SK-N-SH (cell line): Measurements from ENCODE around the gene NRIP1. TPM values are rescaled to one million over a fixed set of nuclear protein-coding genes. Genes with fewer than 3 reads are reported as not detected.

Experiments
- CTCF ChIA-PET: fragments of 300-600, 350-600 bp; formaldehyde crosslinking; extraction: SDS; loops from one replicate; lab custom pipeline; 2021; lab: Yijun Ruan, JAX
- POLR2A ChIA-PET: fragments of 350-600 bp; sonication (Branson Sonifier 250); formaldehyde crosslinking; extraction: SDS; loops from one replicate; lab custom pipeline; 2020; ENCODE audit warnings: antibody characterized with exemption, inconsistent platforms; lab: Yijun Ruan, JAX
- DNase-seq: peaks from one replicate; pipeline ENCODE4 v3.0.0; 2012
- H2AFZ ChIP-seq: fragments of 200-600 bp; sonication (generic); 2 replicates; pipeline ENCODE4 v1.8.1; 2016; ENCODE audit warnings: antibody characterized with exemption, mild to moderate bottlenecking, low read depth
- H3F3A ChIP-seq: fragments of 200-600 bp; sonication (generic); replicated peaks from 2 replicates; pipeline ENCODE3; 2016; ENCODE audit warnings: antibody characterized with exemption, mild to moderate bottlenecking; ENCODE audit not compliant: insufficient read depth
- H3K27ac ChIP-seq, 2 experiments: fragments of 200-500 bp in 1 of 2; fragments of 200-600 bp in 1 of 2; sonication (Bioruptor generic) in 1 of 2; sonication (generic), shearing (Covaris generic) in 1 of 2; 2 replicates each; pipeline versions ENCODE4 v1.5.1 to v1.6.1; 2014 to 2016; ENCODE audit warnings: low read depth in 2 of 2, inconsistent platforms in 1 of 2, low read length in 1 of 2, mild to moderate bottlenecking in 1 of 2, mixed read lengths in 1 of 2
- H3K27me3 ChIP-seq: fragments of 200-600 bp; sonication (generic), shearing (Covaris generic); 2 replicates; pipeline ENCODE4 v1.6.1; 2016; ENCODE audit warnings: mixed run types; ENCODE audit not compliant: insufficient read depth
- H3K36me3 ChIP-seq, 2 experiments: fragments of 200-500 bp in 1 of 2; fragments of 200-600 bp in 1 of 2; sonication (Bioruptor generic) in 1 of 2; sonication (generic) in 1 of 2; replicated peaks in 1 of 2; 2 replicates each; pipeline versions ENCODE3 to v1.5.1; 2014 to 2016; ENCODE audit warnings: low read length in 1 of 2, mild to moderate bottlenecking in 1 of 2; ENCODE audit not compliant: insufficient read depth in 2 of 2, control insufficient read depth in 1 of 2
- H3K4me1 ChIP-seq, 2 experiments: fragments of 200-500 bp in 1 of 2; fragments of 200-600 bp in 1 of 2; sonication (Bioruptor generic) in 1 of 2; sonication (generic), shearing (Covaris generic) in 1 of 2; 2 replicates each; pipeline versions ENCODE4 v1.5.1 to v1.6.1; 2014 to 2016; ENCODE audit warnings: low read depth in 1 of 2, low read length in 1 of 2, mixed run types in 1 of 2; ENCODE audit not compliant: insufficient read depth in 2 of 2, control insufficient read depth in 1 of 2
- H3K4me2 ChIP-seq: fragments of 200-600 bp; sonication (generic), shearing (Covaris generic); 2 replicates; pipeline ENCODE4 v1.6.1; 2017; ENCODE audit warnings: mixed run types
- H3K4me3 ChIP-seq, 2 experiments: fragments of 200-500 bp in 1 of 2; fragments of 200-600 bp in 1 of 2; sonication (Bioruptor generic) in 1 of 2; sonication (generic), shearing (Covaris generic) in 1 of 2; 2 replicates each; pipeline versions ENCODE4 v1.5.1 to v1.8.1; 2014 to 2016; ENCODE audit warnings: low read depth in 2 of 2, inconsistent platforms in 1 of 2, low read length in 1 of 2, mild to moderate bottlenecking in 1 of 2, mixed read lengths in 1 of 2, moderate library complexity in 1 of 2
- H3K79me2 ChIP-seq: fragments of 200-600 bp; sonication (generic); 2 replicates; pipeline ENCODE4 v1.8.1; 2017; ENCODE audit warnings: mild to moderate bottlenecking; ENCODE audit not compliant: insufficient read depth
- H3K9ac ChIP-seq: fragments of 200-600 bp; sonication (generic); 2 replicates; pipeline ENCODE4 v1.6.1; 2017; ENCODE audit warnings: mixed run types
- H3K9me2 ChIP-seq: fragments of 200-600 bp; sonication (generic); 2 replicates; pipeline ENCODE4 v1.6.1; 2017; ENCODE audit warnings: mixed run types
- H3K9me3 ChIP-seq: fragments of 200-600 bp; sonication (generic); 2 replicates; pipeline ENCODE4 v1.6.1; 2017; ENCODE audit warnings: mixed run types, mild to moderate bottlenecking, moderate library complexity
- H4K20me1 ChIP-seq: fragments of 200-600 bp; sonication (generic); 2 replicates; pipeline ENCODE4 v1.6.1; 2017; ENCODE audit warnings: mild to moderate bottlenecking, mixed run types; ENCODE audit not compliant: insufficient read depth
- CHD2 ChIP-seq: fragments of 150-350 bp; IDR thresholded peaks from 2 replicates; pipeline ENCODE4 v1.6.1; 2018; ENCODE audit warnings: low read length; ENCODE audit not compliant: partially characterized antibody
- EP300 ChIP-seq, 2 experiments: IDR thresholded peaks; 2 replicates each; pipeline versions ENCODE4 v1.4.0 to v1.6.1; 2012; ENCODE audit warnings: borderline replicate concordance in 1 of 2, low read depth in 1 of 2, low read length in 1 of 2
- GATA2 ChIP-seq: sonication (generic); formaldehyde crosslinking; IDR thresholded peaks from 2 replicates; pipeline ENCODE4 v1.5.0; 2020; ENCODE audit warnings: mild to moderate bottlenecking, missing genetic modification reagents
- JUND ChIP-seq: IDR thresholded peaks from 2 replicates; pipeline ENCODE4 v1.4.0; 2012
- RAD21 ChIP-seq: IDR thresholded peaks from 2 replicates; pipeline ENCODE4 v1.6.1; 2012; ENCODE audit warnings: mild to moderate bottlenecking, low read length
- RFX5 ChIP-seq: IDR thresholded peaks from 2 replicates; pipeline ENCODE4 v1.6.1; 2012; ENCODE audit warnings: mild to moderate bottlenecking, improper control_type of control experiment, low read length
- RXRA ChIP-seq: IDR thresholded peaks from 2 replicates; pipeline ENCODE4 v1.4.0; 2012; ENCODE audit warnings: low read depth, mild to moderate bottlenecking, borderline replicate concordance
- TCF12 ChIP-seq: IDR thresholded peaks from 2 replicates; pipeline ENCODE4 v1.4.0; 2012
- ZBTB33 ChIP-seq: IDR thresholded peaks from 2 replicates; pipeline ENCODE4 v1.4.0; 2012; ENCODE audit warnings: low read depth, borderline replicate concordance
- WGBS: methylation state at CpG from one replicate; pipeline ENCODE4 v1.1.6; 2017; ENCODE audit warnings: low lambda C conversion rate; 5-methylcytosine and 5-hydroxymethylcytosine counted together
- polyA plus RNA-seq, 3 experiments: library from polyadenylated mRNA; depleted of rRNA; stranded (reverse); fragments of >200 nt; gene quantifications; 2 replicates each; pipeline ENCODE4 v1.2.3, GENCODE V29; 2012

Gene NRIP1
- polyA plus RNA-seq, 1 of the 3 experiments (the other 2 are of a cell fraction) = 0.02 TPM

DNA sequence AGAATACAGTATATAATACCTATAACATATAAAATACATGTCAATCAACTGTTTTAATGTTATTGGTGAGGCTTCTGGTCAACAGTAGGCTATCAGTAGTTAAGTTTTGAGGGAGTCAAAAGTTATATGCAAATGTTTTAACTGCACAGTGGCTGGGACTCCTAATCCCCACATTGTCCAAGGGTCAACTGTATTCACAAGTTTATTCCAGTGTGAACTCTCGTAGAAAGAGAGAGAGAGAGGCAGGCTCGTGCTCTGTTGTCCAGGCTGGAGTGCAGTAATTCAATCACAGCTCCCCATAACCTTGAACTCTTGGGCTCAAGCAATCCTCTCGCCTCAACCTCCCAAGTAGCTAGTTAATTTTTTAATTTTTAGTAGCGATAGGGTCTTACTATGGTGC, 66.0 kb downstream of the NRIP1 start:
- Histone ChIP-seq H3K4me3 (no peak overlapping the region), H3K4me1 (0 out of 4 replicates have a peak, but pooled peaks cover 0 to 3% of the 10 kb centered on the region in 2 experiments), H2AFZ (no peak overlapping the region), H4K20me1 (no peaks in the 10 kb centered on the region), H3K9me3 (no peaks in the 10 kb centered on the region), H3K79me2 (no peaks in the 10 kb centered on the region), H3K9me2 (no peaks in the 10 kb centered on the region), H3K27me3 (no peaks in the 10 kb centered on the region), H3K36me3 (no peaks in the 10 kb centered on the region), H3K27ac (no peak overlapping the region), H3K4me2 (no peak overlapping the region), H3F3A (peaks cover 5% of the 10 kb centered on the region), H3K9ac (no peak overlapping the region)
- TF ChIP-seq RXRA = no peak
- no peak for TF ChIP-seq ZBTB33
- no peak for TF ChIP-seq RAD21
- TF ChIP-seq JUND = no peak
- ChIA-PET CTCF (interaction anchor here (0.6 kb wide), 1 partner anchor 9 kb away, joined by 3 read pairs; no protein-coding TSS in a partner anchor), POLR2A (no interaction called here)
- WGBS = 13% methylated on average over 4 of the region's 4 CpGs
- no peak for DNase-seq

GRCh38 chr21:14998336-14998735, 66.5 kb downstream of the NRIP1 start:
- Histone ChIP-seq H3K36me3 (no peaks in the 10 kb centered on the region), H3K79me2 (no peaks in the 10 kb centered on the region), H3K9ac (no peak overlapping the region), H3K9me2 (no peaks in the 10 kb centered on the region), H4K20me1 (no peaks in the 10 kb centered on the region), H3K4me1 (0 out of 4 replicates have a peak, but pooled peaks cover 0 to 3% of the 10 kb centered on the region in 2 experiments), H3F3A (peaks cover 5% of the 10 kb centered on the region), H3K4me2 (no peak overlapping the region), H3K4me3 (no peak overlapping the region), H3K9me3 (no peaks in the 10 kb centered on the region), H3K27me3 (no peaks in the 10 kb centered on the region), H3K27ac (no peak overlapping the region), H2AFZ (no peak overlapping the region)
- POLR2A ChIA-PET = no interaction called here
- CTCF ChIA-PET = no interaction called here
- DNase-seq = no peak
- no peak for TF ChIP-seq EP300 (IDR thresholded peaks at IDR 0.05; ENCODE audit: borderline replicate concordance in 1 of 2, low read depth in 1 of 2, low read length in 1 of 2)
- TF ChIP-seq RFX5 = no peak
- TF ChIP-seq CHD2 = no peak
- TF ChIP-seq TCF12 = no peak
- no peak for TF ChIP-seq GATA2 (CRISPR knock-in tag)
- WGBS = 0% methylated on average over 3 of the region's 3 CpGs
